ENCODE measurements around the gene PCAT6. TPM values are rescaled to one million over a fixed set of nuclear protein-coding genes. Genes with fewer than 3 reads are reported as not detected.
A peak's percentile ranks its signal among the peaks of the same experiment; 100 is the strongest.
"Not testable (repeated sequence)": the region's sequence is repeated elsewhere in the genome, so short reads cannot be mapped to it uniquely, and the experiment has no call there.

PCAT6 gene
- total RNA-seq, 1 donor from 2014 or later, result 5.6 TPM

- no peak for DNase-seq (ENCODE audit: low spot score, unreplicated experiment)
- no peaks in the 10 kb centered on the region for H3K27me3 Mint-ChIP-seq
- peaks cover 12% of the 10 kb centered on the region for H3K4me1 Mint-ChIP-seq (ENCODE audit: low read depth)
- TF ChIP-seq CTCF (IDR thresholded peaks at IDR 0.05; ENCODE audit: unreplicated experiment), result no peak
- peaks cover 8% of the 10 kb centered on the region for H3K36me3 Mint-ChIP-seq (ENCODE audit: insufficient read depth)
- H3K27ac Mint-ChIP-seq, result no peak overlapping the region
- H3K4me3 Mint-ChIP-seq (ENCODE audit: low read depth), result no peak overlapping the region
- no peaks in the 10 kb centered on the region for H3K9me3 Mint-ChIP-seq (ENCODE audit: low read depth)
Measured at GRCh38 chr1:202786804-202787203, 23.9 kb upstream of the PCAT6 start.

GRCh38 chr1:202788800-202789199 lies 22.0 kb upstream of the PCAT6 start:
- peak overlapping the region; percentile 83 for H3K27ac Mint-ChIP-seq
- H3K27me3 Mint-ChIP-seq, result no peaks in the 10 kb centered on the region
- TF ChIP-seq CTCF (IDR thresholded peaks at IDR 0.05; ENCODE audit: unreplicated experiment), result no peak
- peaks cover 14% of the 10 kb centered on the region for H3K4me1 Mint-ChIP-seq (ENCODE audit: low read depth)
- no peak for DNase-seq (ENCODE audit: low spot score, unreplicated experiment)
- H3K36me3 Mint-ChIP-seq (ENCODE audit: insufficient read depth), result peaks cover 8% of the 10 kb centered on the region
- H3K9me3 Mint-ChIP-seq (ENCODE audit: low read depth), result no peaks in the 10 kb centered on the region
- H3K4me3 Mint-ChIP-seq (ENCODE audit: low read depth), result no peak overlapping the region

- Mint-ChIP-seq H3K27me3 (no peaks in the 10 kb centered on the region), H3K36me3 (ENCODE audit: insufficient read depth) (peaks cover 8% of the 10 kb centered on the region), H3K27ac (peak overlapping the region; percentile 73), H3K9me3 (ENCODE audit: low read depth) (no peaks in the 10 kb centered on the region), H3K4me1 (ENCODE audit: low read depth) (peaks cover 19% of the 10 kb centered on the region), H3K4me3 (ENCODE audit: low read depth) (no peak overlapping the region)
- DNase-seq (ENCODE audit: low spot score, unreplicated experiment), result no peak
- no peak for TF ChIP-seq CTCF (IDR thresholded peaks at IDR 0.05; ENCODE audit: unreplicated experiment)
Measured at GRCh38 chr1:202791077-202791747, 19.5 kb upstream of the PCAT6 start.

- Mint-ChIP-seq H3K27ac (peak overlapping the region; percentile 57), H3K27me3 (no peaks in the 10 kb centered on the region), H3K9me3 (ENCODE audit: low read depth) (no peaks in the 10 kb centered on the region), H3K36me3 (ENCODE audit: insufficient read depth) (peaks cover 1% of the 10 kb centered on the region), H3K4me3 (ENCODE audit: low read depth) (no peak overlapping the region), H3K4me1 (ENCODE audit: low read depth) (peaks cover 19% of the 10 kb centered on the region)
- no peak for DNase-seq (ENCODE audit: low spot score, unreplicated experiment)
- TF ChIP-seq CTCF (IDR thresholded peaks at IDR 0.05; ENCODE audit: unreplicated experiment), result no peak
Measured at GRCh38 chr1:202794051-202794740, 16.6 kb upstream of the PCAT6 start.

- not testable (repeated sequence) for H3K4me3 Mint-ChIP-seq (ENCODE audit: low read depth); H3K9me3 Mint-ChIP-seq (ENCODE audit: low read depth); H3K36me3 Mint-ChIP-seq (ENCODE audit: insufficient read depth); H3K27me3 Mint-ChIP-seq; DNase-seq (ENCODE audit: low spot score, unreplicated experiment)
- H3K4me1 Mint-ChIP-seq (ENCODE audit: low read depth), result peaks cover 17% of the 10 kb centered on the region
- peak overlapping the region; percentile 69 for H3K27ac Mint-ChIP-seq
Measured at GRCh38 chr1:202794931-202795330, 15.8 kb upstream of the PCAT6 start.

GRCh38 chr1:202796670-202797069 lies 14.1 kb upstream of the PCAT6 start:
- H3K27ac Mint-ChIP-seq, result peak overlapping the region; percentile 73
- H3K4me3 Mint-ChIP-seq (ENCODE audit: low read depth), result no peak overlapping the region
- H3K4me1 Mint-ChIP-seq (ENCODE audit: low read depth), result peaks cover 19% of the 10 kb centered on the region
- H3K36me3 Mint-ChIP-seq (ENCODE audit: insufficient read depth), result peaks cover 9% of the 10 kb centered on the region
- no peak for DNase-seq (ENCODE audit: low spot score, unreplicated experiment)
- no peaks in the 10 kb centered on the region for H3K9me3 Mint-ChIP-seq (ENCODE audit: low read depth)
- no peaks in the 10 kb centered on the region for H3K27me3 Mint-ChIP-seq
- no peak for TF ChIP-seq CTCF (IDR thresholded peaks at IDR 0.05; ENCODE audit: unreplicated experiment)
